GM19455 (cell line): Measurements from ENCODE around the gene SHF.

Source experiments
- ATAC-seq: cut with Tn5 transposase; IDR thresholded peaks from one replicate; pipeline ENCODE4 v1.9.1; 2021; ENCODE audit not compliant: unreplicated experiment

Gene SHF

DNA sequence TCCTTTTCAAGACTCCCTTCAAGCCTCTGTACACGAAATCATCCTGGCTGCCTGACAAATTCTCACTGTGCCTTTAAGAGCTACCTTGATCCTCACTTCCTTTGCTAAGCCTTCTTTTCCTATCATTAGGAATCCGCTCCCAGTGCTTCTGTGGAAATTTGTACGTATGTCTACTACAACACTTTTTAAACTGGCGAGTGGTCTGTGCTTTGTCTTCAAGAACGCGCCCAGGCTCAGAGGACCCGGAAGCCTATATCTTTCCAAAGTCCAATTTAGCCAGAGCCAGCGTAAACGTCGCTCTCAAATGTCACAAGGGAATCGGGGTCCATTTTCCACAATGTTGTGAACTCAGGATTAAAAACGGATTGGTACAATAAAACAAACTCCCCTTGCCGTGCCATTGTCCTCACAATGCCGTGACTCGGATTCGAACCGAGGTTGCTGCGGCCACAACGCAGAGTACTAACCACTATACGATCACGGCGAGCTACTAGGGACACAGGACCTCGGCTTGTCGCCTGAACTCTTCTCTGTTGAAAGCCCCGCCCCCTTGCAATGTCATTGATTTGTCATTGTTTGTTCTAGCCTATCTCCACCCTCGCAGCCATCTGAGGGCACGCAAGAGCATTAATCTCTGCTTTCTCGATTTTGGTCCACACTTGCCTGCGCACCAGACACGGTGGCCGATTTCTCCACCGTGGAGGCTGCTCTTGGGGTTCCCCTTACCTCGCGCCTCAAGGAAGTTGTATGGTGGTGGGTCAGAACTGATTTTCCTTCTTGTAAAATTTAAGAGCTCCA lies 12.4 kb upstream of the SHF start:
- ATAC-seq, result peak; percentile 42

GRCh38 chr15:45199136-45199810 lies 11.5 kb upstream of the SHF start:
- peak; percentile 5 for ATAC-seq

- peak; percentile 56 for ATAC-seq
Measured at GRCh38 chr15:45198337-45199135, 10.8 kb upstream of the SHF start.

- ATAC-seq, result no peak
Measured at GRCh38 chr15:45197512-45197911, 9.7 kb upstream of the SHF start.

DNA sequence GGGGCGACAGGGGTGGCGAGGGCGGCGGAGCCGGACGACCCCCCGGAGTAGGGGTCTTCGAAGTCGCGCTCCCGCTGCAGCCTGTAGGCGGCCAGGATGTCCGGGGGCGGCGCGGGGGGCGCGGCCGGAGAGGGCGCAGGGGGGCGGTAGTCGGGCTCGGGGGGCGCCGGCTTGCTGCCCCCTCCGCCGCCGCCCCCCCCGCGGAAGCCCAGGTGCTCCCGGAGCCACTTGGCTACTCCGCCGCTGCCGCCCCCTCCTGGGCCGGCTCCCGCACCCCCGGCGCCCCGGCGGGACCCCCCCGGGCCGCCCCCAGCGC lies 230 bp downstream of the SHF start:
- no peak for ATAC-seq

- ATAC-seq, result no peak
Measured at GRCh38 chr15:45186771-45187577, 792 bp downstream of the SHF start.

GRCh38 chr15:45185903-45186770 lies 1.6 kb downstream of the SHF start:
- no peak for ATAC-seq

DNA sequence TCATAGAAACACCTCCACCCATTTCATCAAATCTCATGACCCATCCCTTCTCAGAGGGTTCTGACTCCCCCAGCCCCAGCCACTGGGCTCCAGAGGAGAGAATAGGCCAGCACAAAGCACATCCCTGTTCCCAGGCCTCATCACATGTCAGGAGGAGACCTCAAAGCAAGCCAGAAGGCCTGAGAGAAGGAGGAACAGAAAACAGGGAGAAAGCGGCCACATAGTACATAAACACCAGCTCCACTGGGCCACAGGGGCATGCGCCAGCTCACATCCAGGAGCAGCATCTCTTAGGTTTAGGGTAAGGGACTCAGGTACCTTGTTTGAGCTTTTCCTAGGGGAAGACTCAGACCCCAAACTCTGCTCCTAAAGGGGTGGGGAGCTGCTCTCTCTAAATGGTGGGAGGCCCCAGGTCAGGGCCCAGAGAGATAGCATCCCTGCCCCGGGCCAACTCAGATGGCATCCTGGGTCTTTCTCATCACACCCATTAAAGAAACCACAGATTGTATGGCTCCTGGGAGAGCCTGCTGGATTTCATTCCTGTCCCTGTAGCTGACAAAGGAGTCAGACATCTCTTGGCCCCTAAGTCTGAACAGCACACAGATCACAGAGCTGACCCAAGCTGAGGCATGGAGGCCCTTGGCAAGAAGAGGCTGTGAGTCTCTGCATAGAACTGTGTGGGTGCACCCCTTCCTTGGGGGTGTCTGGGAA lies 2.5 kb downstream of the SHF start:
- no peak for ATAC-seq

DNA sequence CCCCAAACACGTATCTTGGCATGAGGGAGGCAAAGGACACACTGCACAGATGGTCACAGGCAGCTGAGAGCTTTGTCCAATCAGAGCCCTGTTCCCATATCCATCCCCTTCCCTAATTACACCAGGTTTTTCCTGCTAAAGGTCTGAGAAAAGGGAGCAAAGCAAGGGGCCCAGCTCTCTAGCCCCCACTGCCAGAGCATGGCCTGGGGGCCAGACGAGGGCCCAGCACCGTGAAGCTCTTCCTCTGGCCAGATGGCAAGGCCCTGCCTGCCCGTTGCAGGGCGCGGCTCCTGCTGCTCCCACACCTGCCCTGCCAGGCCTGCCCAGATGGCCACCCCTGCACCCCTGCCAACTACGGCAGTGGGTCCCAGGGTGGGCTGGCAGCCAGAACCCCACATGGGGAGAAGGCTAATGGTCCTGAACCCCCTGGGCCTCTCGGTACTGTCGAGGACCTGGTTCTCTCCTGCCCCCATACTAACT lies 3.2 kb downstream of the SHF start:
- ATAC-seq, result no peak

DNA sequence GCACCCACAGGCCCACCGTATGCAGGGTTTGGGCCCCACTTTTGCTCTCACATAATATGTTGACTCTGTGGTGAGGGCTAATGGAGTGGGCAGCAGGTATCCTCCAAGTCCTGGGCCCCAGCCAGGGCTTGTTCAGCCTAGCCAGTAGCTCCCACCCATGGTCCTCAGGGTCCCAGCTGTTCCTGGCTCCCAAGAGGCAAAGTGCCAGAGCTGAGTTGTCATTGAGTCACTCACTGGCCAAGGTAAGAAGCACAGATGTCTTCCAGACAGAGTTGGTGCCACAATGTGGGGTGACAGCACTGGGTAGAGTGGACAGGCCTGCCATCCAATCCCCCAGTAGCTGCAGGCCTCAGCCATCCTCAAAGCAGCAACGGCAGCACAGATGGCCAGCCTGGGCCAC lies 4.3 kb downstream of the SHF start:
- no peak for ATAC-seq

- no peak for ATAC-seq
Measured at GRCh38 chr15:45182996-45183395, 4.8 kb downstream of the SHF start.

- no peak for ATAC-seq
Measured at GRCh38 chr15:45181491-45182285, 6.1 kb downstream of the SHF start.

DNA sequence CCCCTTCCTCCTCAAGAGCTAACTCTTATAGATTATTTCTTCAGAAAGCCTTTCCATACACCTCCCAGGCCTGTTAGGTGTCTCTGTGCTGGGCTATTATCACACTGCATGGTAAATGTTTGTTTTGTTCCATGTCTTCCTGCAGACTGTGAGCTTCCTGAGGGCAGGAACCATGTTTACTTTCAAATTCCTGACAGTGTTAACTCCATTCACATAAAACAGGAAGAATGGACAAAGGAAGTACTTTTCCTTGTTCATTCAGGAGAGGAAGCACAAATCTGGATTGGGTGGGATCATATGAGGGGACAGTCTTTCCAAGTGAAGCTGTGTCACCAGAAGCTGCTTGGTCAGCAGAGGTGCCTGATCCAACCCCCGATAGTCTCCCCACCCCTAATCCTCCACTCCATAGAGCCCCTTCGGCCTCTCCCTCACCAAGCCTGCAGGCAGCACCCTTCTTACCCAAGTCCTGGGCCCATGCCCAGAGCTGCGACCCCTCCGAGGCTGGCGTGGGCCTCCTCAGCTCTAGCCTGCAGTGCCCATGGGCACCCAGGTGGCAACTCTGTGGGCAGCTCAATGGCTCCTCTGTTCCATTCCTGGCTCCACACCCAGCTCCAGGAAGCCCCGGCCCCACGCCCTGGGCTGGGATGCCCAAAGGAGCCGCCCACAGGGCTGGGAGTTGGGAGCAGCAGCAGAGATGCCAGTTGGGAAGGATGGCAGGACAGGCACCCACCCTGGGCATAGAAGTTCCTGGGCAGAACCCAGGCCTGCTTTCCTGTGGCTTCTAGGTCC lies 6.9 kb downstream of the SHF start:
- no peak for ATAC-seq

DNA sequence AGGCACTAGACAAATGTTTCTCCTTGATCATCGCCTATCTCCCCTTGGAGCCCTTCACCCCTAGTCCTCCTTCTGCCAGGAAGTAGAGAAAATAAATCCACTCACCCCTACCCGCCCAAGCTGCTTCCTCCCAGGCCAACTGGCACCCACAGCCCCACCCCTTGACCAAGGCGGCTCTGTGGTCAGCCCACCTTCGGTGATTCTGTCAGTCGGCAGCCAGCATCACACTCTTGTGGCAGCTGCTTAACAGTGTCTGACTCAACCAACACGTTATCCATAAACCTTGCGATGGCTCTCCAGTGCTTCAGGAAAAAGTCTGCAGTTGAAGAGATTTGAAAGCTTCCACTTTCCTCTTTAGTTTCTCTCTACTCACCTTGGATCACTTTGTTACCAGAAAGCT lies 7.6 kb downstream of the SHF start:
- ATAC-seq, result no peak

DNA sequence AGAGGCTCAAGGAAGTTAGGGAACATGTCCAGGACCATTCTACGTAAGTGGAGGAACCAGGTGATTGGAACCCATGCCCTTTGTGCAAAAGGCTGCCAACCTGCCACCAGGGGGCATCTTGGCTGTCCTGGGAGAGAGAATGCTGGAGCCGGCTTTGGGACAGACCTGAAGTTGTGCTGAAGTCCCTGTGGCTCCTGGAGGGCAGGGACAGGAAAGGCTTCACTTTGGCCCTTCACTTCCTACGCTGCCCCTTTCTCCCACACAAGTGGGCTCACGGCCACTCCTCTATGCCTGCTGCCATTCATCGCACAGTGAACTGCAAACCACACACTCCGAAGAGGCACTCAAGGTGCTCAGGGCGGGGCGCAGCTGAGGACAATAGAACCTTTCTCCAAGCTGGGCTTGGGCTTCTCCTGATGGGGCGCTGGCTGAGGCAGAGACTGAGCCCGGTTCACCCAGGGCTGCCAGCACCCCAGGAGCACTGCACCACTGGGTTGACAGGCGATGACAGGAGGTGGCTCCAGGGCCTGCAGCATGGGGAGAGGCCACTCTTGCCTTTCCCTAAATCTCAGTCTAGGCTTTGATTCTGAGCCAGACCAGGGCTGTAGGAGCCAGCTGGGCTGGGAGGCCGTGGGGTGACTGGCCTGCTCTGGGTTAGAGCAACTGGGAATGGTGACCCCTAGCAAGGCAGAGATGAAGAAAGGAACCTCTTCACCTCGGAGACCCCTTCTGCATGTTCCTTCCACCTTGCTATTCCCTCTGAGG lies 8.4 kb downstream of the SHF start:
- ATAC-seq, result no peak

- no peak for ATAC-seq
Measured at GRCh38 chr15:45177285-45177684, 10.5 kb downstream of the SHF start.

GRCh38 chr15:45174577-45174976 lies 13.2 kb downstream of the SHF start:
- ATAC-seq, result no peak
